ENCODE measurements around the gene CADPS.

Gene CADPS

GRCh38 chr3:62404321-62404720, 470.9 kb downstream of the CADPS start:
- no peak overlapping the region for H3K27ac ChIP-seq

GRCh38 chr3:62403765-62404164, 471.5 kb downstream of the CADPS start:
- TF ChIP-seq ZFX (IDR thresholded peaks at IDR 0.05) = no peak
- no peak for TF ChIP-seq CTCF (conservative IDR thresholded peaks at IDR 0.05)
- H3K27ac ChIP-seq = no peak overlapping the region

More at GRCh38 chr3:62404321-62404720, 470.9 kb downstream of the CADPS start:
- no peak for TF ChIP-seq CTCF (conservative IDR thresholded peaks at IDR 0.05)
- no peak for TF ChIP-seq ZFX (IDR thresholded peaks at IDR 0.05)

DNA sequence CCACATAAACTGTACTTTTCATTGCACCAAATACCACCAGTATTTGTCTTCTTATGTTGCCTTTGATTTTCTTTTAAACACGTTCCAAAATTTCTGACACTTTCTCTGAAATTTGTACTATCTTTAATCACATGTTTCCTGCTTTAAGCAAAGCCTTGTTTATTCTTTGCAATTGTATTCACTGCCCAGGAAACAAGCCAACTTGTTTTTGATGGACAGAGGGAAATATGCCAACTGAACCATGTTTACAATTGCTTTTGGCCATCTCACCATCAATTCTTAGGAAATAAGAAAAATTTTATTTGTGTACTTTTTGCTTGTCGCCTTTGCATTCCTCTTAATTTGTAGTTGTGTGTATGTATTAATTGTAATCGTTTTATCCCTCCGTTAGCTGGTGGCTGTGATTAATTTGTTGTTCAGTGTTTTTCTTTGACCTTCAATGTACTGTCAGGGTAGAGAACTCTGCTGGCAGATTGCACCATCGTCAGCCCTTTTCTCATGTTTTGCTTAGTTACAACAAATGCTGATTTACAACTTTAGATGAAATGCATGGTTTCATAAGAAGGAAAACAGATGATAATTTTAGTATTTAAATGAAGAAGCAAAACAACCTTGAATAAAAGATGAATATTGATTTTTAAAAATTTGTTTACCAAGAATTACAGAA, 482.5 kb downstream of the CADPS start:
- TF ChIP-seq CTCF (conservative IDR thresholded peaks at IDR 0.05) (no peak), ZFX (IDR thresholded peaks at IDR 0.05) (no peak)
- H3K27ac ChIP-seq = no peak overlapping the region

DNA sequence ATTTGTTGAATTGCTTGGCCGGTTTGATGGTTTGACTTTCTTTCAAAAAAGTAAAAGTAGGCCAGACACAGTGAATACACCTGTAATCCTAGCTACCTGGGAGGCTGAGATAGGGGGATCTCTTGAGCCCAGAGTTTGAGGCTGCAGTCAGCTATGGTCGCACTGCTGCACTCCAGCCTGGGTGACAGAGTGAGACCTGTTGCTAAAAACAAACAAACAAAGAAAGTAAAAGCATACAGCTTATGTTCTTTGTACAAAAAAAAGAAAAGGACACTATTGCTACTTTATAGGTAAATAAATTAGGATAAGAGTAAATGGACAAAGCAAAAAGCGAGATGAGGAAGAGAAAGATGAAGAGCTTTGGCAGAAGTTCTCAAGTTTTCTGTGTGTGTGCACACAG, 488.0 kb downstream of the CADPS start:
- H3K27ac ChIP-seq = no peak overlapping the region
- no peak for TF ChIP-seq ZFX (IDR thresholded peaks at IDR 0.05)
- no peak for TF ChIP-seq CTCF (conservative IDR thresholded peaks at IDR 0.05)

GRCh38 chr3:62379321-62379798, 495.9 kb downstream of the CADPS start:
- no peak overlapping the region for H3K27ac ChIP-seq
- TF ChIP-seq ZFX (IDR thresholded peaks at IDR 0.05) (no peak), CTCF (conservative IDR thresholded peaks at IDR 0.05) (no peak)

DNA sequence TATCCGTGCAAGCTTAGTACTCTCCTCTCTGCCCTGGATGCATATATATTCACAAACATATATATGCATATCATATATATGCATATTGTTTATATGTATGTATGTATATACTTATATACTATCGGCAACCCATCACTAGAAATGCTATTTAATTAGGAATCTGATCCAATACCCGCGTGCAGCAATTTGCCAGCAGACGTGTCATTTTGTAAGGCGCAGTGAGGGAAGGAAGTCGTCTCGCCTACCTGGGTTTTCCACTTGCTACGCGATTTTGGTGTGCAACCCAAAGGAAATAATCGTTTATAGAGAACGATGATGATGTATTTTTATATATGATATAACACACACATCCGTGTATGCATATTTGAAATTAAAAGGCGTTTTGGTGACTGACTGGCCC, 496.3 kb downstream of the CADPS start:
- TF ChIP-seq CTCF (conservative IDR thresholded peaks at IDR 0.05) (no peak), ZFX (IDR thresholded peaks at IDR 0.05) (no peak)
- no peak overlapping the region for H3K27ac ChIP-seq

- TF ChIP-seq ZFX (IDR thresholded peaks at IDR 0.05) (no peak), CTCF (conservative IDR thresholded peaks at IDR 0.05) (no peak)
- H3K27ac ChIP-seq = no peak overlapping the region
These were observed 496.9 kb downstream of the CADPS start for GRCh38 chr3:62378311-62378789.
